Hepatocyte (in vitro differentiated cells): ENCODE results near the gene CRB3.

Experiments used
- CTCF ChIP-seq: fragments of 200-600 bp; sonication (generic); IDR thresholded peaks from 2 replicates; pipeline ENCODE4 v1.5.1; 2016; ENCODE audit warnings: antibody characterized with exemption, mild to moderate bottlenecking; ENCODE audit not compliant: poor library complexity
- EZH2 ChIP-seq: fragments of 200-600 bp; sonication (generic); IDR thresholded peaks from 2 replicates; pipeline ENCODE4 v1.6.1; 2016; ENCODE audit warnings: antibody characterized with exemption, mild to moderate bottlenecking, borderline replicate concordance
- EZH2phosphoT487 ChIP-seq: fragments of 200-600 bp; sonication (generic); IDR thresholded peaks from one replicate; pipeline ENCODE4 v1.6.1; 2018; ENCODE audit warnings: antibody characterized with exemption, mild to moderate bottlenecking, low read depth, moderate library complexity; ENCODE audit not compliant: unreplicated experiment, severe bottlenecking

- TF ChIP-seq CTCF: no peak
- no peak for TF ChIP-seq EZH2
- no peak for TF ChIP-seq EZH2phosphoT487
Measured at GRCh38 chr19:6451583-6452222, 12.4 kb upstream of the CRB3 start.
